ENCODE results near the gene RAB21. TPM values are rescaled to one million over a fixed set of nuclear protein-coding genes. Genes with fewer than 3 reads are reported as not detected.
A peak's percentile ranks its signal among the peaks of the same experiment; 100 is the strongest.

The RAB21 gene
- total RNA-seq, 1 experiment from 2014 or later = 27.3 TPM

DNA sequence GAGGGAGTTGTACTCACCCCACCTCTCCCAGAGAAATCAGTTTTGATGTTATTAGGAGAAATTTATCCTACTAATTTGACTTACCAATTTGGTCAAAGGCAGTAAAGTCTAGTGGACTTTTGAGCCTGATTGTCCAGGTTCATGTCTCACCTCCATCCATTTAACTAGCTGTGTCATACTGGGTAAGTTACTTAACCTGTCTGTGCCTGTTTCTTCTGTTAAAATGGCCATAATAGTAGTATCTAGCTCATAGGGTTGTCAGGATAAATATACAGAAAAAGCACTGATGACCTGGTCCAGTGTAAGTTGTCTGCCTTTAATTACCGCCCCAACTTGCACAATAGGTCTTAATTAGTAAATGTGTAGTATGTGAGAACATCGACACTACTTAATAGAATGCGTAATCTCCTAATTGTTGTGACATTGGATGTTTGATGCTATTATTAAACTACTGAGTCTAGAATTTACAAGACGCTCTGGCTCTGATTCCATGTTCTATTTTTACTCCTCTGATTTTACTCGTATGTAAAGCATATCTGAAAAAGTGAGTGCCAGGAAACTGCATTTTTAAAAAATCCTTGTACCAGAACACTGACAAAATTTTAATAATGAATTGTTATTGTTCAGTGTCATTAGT is 1.5 kb downstream of the RAB21 start:
- DNase-seq = peak; percentile 5
- intact Hi-C loops (cut with micrococcal nuclease) = no loop called here
- Histone ChIP-seq H3K4me1 (ENCODE audit: insufficient read depth, low read length) (peaks cover 11% of the 10 kb centered on the region; the same call in 1 of the 2 replicates), H3K79me2 (ENCODE audit: low read length) (peaks cover 62% of the 10 kb centered on the region), H4K20me1 (ENCODE audit: low read length) (peaks cover 12% of the 10 kb centered on the region), H3K27ac (ENCODE audit: low read length) (peak overlapping the region; percentile 62; the same call in 1 of the 2 replicates), H3K9me3 (ENCODE audit: low read length) (peaks cover 6% of the 10 kb centered on the region; the same call in 1 of the 2 replicates), H3K9ac (ENCODE audit: low read length) (peak overlapping the region; percentile 86), H3K27me3 (ENCODE audit: low read length) (no peaks in the 10 kb centered on the region), H3K4me3 (ENCODE audit: low read length) (peak overlapping the region; percentile 92), H3K36me3 (ENCODE audit: low read depth, low read length) (peaks cover 42% of the 10 kb centered on the region), H2AFZ (ENCODE audit: low read length) (no peak overlapping the region), H3K9me2 (replicated peaks; ENCODE audit: low read length) (no peaks in the 10 kb centered on the region), H3K4me2 (ENCODE audit: low read length) (peak overlapping the region; percentile 89), H3F3A (ENCODE audit: low read length, unreplicated experiment) (no peaks in the 10 kb centered on the region)
- ChIA-PET POLR2A (ENCODE audit: unreplicated experiment) (interaction anchor here (0.8 kb wide), 1 partner anchor 93 kb away, joined by 10 read pairs; no protein-coding TSS in a partner anchor), CTCF (no interaction called here)
- TF ChIP-seq EZH2phosphoT487 (IDR thresholded peaks at IDR 0.05; ENCODE audit: borderline replicate concordance, low read length) (no peak), EZH2 (IDR thresholded peaks at IDR 0.05; ENCODE audit: low read length, unreplicated experiment) (no peak), CTCF (conservative IDR thresholded peaks at IDR 0.05; ENCODE audit: low read depth, low read length) (no peak)
- TSS peak; percentile 42 for BruUV-seq (replicated peaks)
- no peak for ATAC-seq

DNA sequence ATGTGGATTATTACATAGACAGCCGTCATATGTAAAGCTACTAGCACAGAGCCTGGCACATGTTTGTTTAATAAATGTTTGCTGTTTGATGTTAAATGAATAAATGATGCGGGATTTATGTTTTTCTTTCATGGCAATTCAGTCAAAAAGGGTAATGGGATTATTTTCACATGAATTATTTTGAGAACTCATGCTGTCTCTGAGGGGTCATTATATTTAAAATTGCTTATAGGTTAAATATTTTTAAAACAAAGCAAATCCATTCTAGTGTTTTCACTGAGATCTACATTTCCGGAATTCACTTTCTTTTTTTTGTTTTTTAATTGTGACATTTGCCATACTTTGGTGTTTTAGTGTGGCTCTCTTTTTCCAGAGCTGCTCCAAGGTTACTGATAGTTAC is 5.3 kb downstream of the RAB21 start:
- CTCF ChIA-PET = no interaction called here
- H3K9me3 ChIP-seq (ENCODE audit: low read length) = peaks cover 6% of the 10 kb centered on the region; the same call in 1 of the 2 replicates
- BruUV-seq (replicated peaks) = no TSS peak

More for the DNA sequence above, 5.3 kb downstream of the RAB21 start:
- DNase-seq = no peak
- Histone ChIP-seq H3K4me3 (ENCODE audit: low read length) (no peak overlapping the region), H3F3A (ENCODE audit: low read length, unreplicated experiment) (no peaks in the 10 kb centered on the region), H3K9ac (ENCODE audit: low read length) (no peak overlapping the region), H3K9me2 (replicated peaks; ENCODE audit: low read length) (no peaks in the 10 kb centered on the region), H2AFZ (ENCODE audit: low read length) (no peak overlapping the region), H3K27ac (ENCODE audit: low read length) (no peak overlapping the region), H4K20me1 (ENCODE audit: low read length) (peaks cover 22% of the 10 kb centered on the region), H3K79me2 (ENCODE audit: low read length) (peaks cover 99% of the 10 kb centered on the region), H3K4me1 (ENCODE audit: insufficient read depth, low read length) (peaks cover 7% of the 10 kb centered on the region; the same call in 1 of the 2 replicates), H3K4me2 (ENCODE audit: low read length) (no peak overlapping the region), H3K27me3 (ENCODE audit: low read length) (no peaks in the 10 kb centered on the region), H3K36me3 (ENCODE audit: low read depth, low read length) (peaks cover 42% of the 10 kb centered on the region)
- TF ChIP-seq EZH2phosphoT487 (IDR thresholded peaks at IDR 0.05; ENCODE audit: borderline replicate concordance, low read length) = no peak
- TF ChIP-seq CTCF (conservative IDR thresholded peaks at IDR 0.05; ENCODE audit: low read depth, low read length) = no peak
- no peak for TF ChIP-seq EZH2 (IDR thresholded peaks at IDR 0.05; ENCODE audit: low read length, unreplicated experiment)
- POLR2A ChIA-PET (ENCODE audit: unreplicated experiment) = no interaction called here
- ATAC-seq = no peak
- intact Hi-C loops (cut with micrococcal nuclease) = no loop called here

Measured in PC-3 (cell line).